H1 (cell line): ENCODE results near the gene DYNAP. TPM values are rescaled to one million over a fixed set of nuclear protein-coding genes. Genes with fewer than 3 reads are reported as not detected.

Source experiments
- CTCF ChIA-PET: fragments of 300-600 bp; sonication (Branson Sonifier 250); formaldehyde crosslinking; loops from one replicate; lab custom pipeline; 2021; ENCODE audit not compliant: partially characterized antibody; lab: Charles Lee
- POLR2A ChIA-PET: fragments of 300-600 bp; sonication (Branson Sonifier 250); formaldehyde crosslinking; loops from one replicate; lab custom pipeline; 2021; ENCODE audit warnings: inconsistent platforms; ENCODE audit not compliant: partially characterized antibody; lab: Charles Lee
- DNase-seq, 2 experiments: peaks; one replicate each; pipeline versions ENCODE4 v3.0.0 to v3.0.0-alpha.2; 2010 to 2022; ENCODE audit warnings: low spot score in 2 of 2, low read depth in 1 of 2, mixed read lengths in 1 of 2
- FAIRE-seq: peaks from 2 replicates; lab custom pipeline; 2011; peaks lifted over from hg19 to GRCh38; lab: Jason Lieb, UNC
- H2AFZ ChIP-seq: 2 replicates; pipeline ENCODE4 v1.8.1; 2012; ENCODE audit warnings: low read length, inconsistent platforms
- H2AK5ac ChIP-seq: 2 replicates; pipeline ENCODE4 v1.6.1; 2013; ENCODE audit warnings: low read depth, low read length
- H2BK120ac ChIP-seq: replicated peaks from 2 replicates; pipeline ENCODE3; 2013; ENCODE audit warnings: low read depth, low read length, inconsistent platforms
- H2BK12ac ChIP-seq: 2 replicates; pipeline ENCODE4 v1.6.1; 2013; ENCODE audit warnings: low read depth, low read length
- H2BK15ac ChIP-seq: 2 replicates; pipeline ENCODE4 v1.6.1; 2013; ENCODE audit warnings: low read length
- H2BK20ac ChIP-seq: 2 replicates; pipeline ENCODE4 v1.6.1; 2013; ENCODE audit warnings: low read length
- H2BK5ac ChIP-seq: 2 replicates; pipeline ENCODE4 v1.6.1; 2013; ENCODE audit warnings: low read depth, low read length
- H3K14ac ChIP-seq: 2 replicates; pipeline ENCODE4 v1.6.1; 2013; ENCODE audit warnings: inconsistent platforms; ENCODE audit not compliant: insufficient read length
- H3K18ac ChIP-seq: 2 replicates; pipeline ENCODE4 v1.6.1; 2013; ENCODE audit warnings: low read length; ENCODE audit errors: extremely low read depth
- H3K23ac ChIP-seq: 2 replicates; pipeline ENCODE4 v1.6.1; 2013; ENCODE audit warnings: inconsistent platforms; ENCODE audit not compliant: insufficient read length
- H3K23me2 ChIP-seq: 2 replicates; pipeline ENCODE4 v1.6.1; 2013; ENCODE audit warnings: low read depth, low read length
- H3K27ac ChIP-seq: 2 replicates; pipeline ENCODE4 v1.6.1; 2011; ENCODE audit warnings: low read depth, low read length, inconsistent platforms
- H3K27me3 ChIP-seq, 4 experiments: replicated peaks in 1 of 4; 1 replicate in 1 of 4; 2 replicates in 3 of 4; pipeline versions ENCODE4 v1.6.1 to v1.8.1; 2011 to 2013; ENCODE audit warnings: low read length in 3 of 4, mild to moderate bottlenecking in 3 of 4, inconsistent platforms in 2 of 4, mixed read lengths in 2 of 4, moderate library complexity in 1 of 4; ENCODE audit not compliant: control insufficient read depth in 3 of 4, insufficient read depth in 3 of 4; ENCODE audit errors: extremely low read depth in 1 of 4
- H3K36me3 ChIP-seq, 4 experiments: 2 replicates each; pipeline versions ENCODE4 v1.6.1 to v1.8.1; 2011 to 2013; ENCODE audit warnings: mild to moderate bottlenecking in 4 of 4, low read length in 3 of 4, moderate library complexity in 2 of 4, control low read depth in 1 of 4, inconsistent platforms in 1 of 4; ENCODE audit not compliant: insufficient read depth in 4 of 4, control insufficient read depth in 2 of 4
- H3K4ac ChIP-seq: replicated peaks from 2 replicates; pipeline ENCODE3; 2013; ENCODE audit warnings: low read length, low read depth, mixed read lengths, inconsistent platforms; ENCODE audit not compliant: insufficient read length
- H3K4me1 ChIP-seq, 4 experiments: replicated peaks in 1 of 4; 1 replicate in 1 of 4; 2 replicates in 3 of 4; pipeline versions ENCODE4 v1.6.1 to v1.8.1; 2011 to 2013; ENCODE audit warnings: low read length in 3 of 4, inconsistent platforms in 2 of 4, mixed read lengths in 1 of 4; ENCODE audit not compliant: insufficient read depth in 4 of 4, control insufficient read depth in 3 of 4
- H3K4me2 ChIP-seq, 2 experiments: 2 replicates each; pipeline versions ENCODE4 v1.6.1 to v1.8.1; 2011 to 2013; ENCODE audit warnings: low read depth in 2 of 2, low read length in 2 of 2, control low read depth in 1 of 2, inconsistent platforms in 1 of 2, mild to moderate bottlenecking in 1 of 2; ENCODE audit not compliant: insufficient read depth in 1 of 2
- H3K4me3 ChIP-seq, 4 experiments: fragments of 200-600, 300-600 bp in 1 of 4; sonication (generic), shearing (Covaris generic), sonication (Bioruptor Twin) in 1 of 4; 2 replicates each; pipeline versions ENCODE4 v1.5.1 to v1.8.1; 2011 to 2016; ENCODE audit warnings: low read length in 4 of 4, low read depth in 3 of 4, control low read depth in 2 of 4, inconsistent platforms in 2 of 4, mild to moderate bottlenecking in 2 of 4, mixed read lengths in 1 of 4, moderate library complexity in 1 of 4; ENCODE audit not compliant: insufficient read depth in 2 of 4; ENCODE audit errors: extremely low read depth in 1 of 4
- H3K56ac ChIP-seq: replicated peaks from 2 replicates; pipeline ENCODE3; 2013; ENCODE audit warnings: low read depth, mild to moderate bottlenecking, mixed read lengths, low read length, inconsistent platforms; ENCODE audit not compliant: insufficient read length
- H3K79me1 ChIP-seq: 2 replicates; pipeline ENCODE4 v1.6.1; 2013; ENCODE audit warnings: low read depth, low read length, control low read depth
- H3K79me2 ChIP-seq, 2 experiments: 2 replicates each; pipeline versions ENCODE4 v1.6.1 to v1.8.1; 2012 to 2013; ENCODE audit warnings: low read length in 2 of 2, mild to moderate bottlenecking in 2 of 2, inconsistent platforms in 1 of 2; ENCODE audit not compliant: insufficient read depth in 2 of 2, control insufficient read depth in 1 of 2
- H3K9ac ChIP-seq, 4 experiments: replicated peaks in 1 of 4; 1 replicate in 1 of 4; 2 replicates in 3 of 4; pipeline versions ENCODE4 v1.6.1 to v1.8.1; 2011 to 2013; ENCODE audit warnings: low read depth in 3 of 4, low read length in 3 of 4, control low read depth in 2 of 4, mild to moderate bottlenecking in 2 of 4, moderate library complexity in 2 of 4, inconsistent platforms in 1 of 4; ENCODE audit errors: extremely low read depth in 1 of 4
- H3K9me3 ChIP-seq, 2 experiments: 2 replicates each; pipeline versions ENCODE4 v1.6.1 to v1.8.1; 2012 to 2013; ENCODE audit warnings: mild to moderate bottlenecking in 2 of 2, moderate library complexity in 2 of 2, control low read depth in 1 of 2, inconsistent platforms in 1 of 2, low read depth in 1 of 2, low read length in 1 of 2, mixed read lengths in 1 of 2; ENCODE audit not compliant: insufficient read depth in 2 of 2
- H4K20me1 ChIP-seq, 2 experiments: replicated peaks in 1 of 2; 2 replicates each; pipeline versions ENCODE3 to v1.8.1; 2011 to 2013; ENCODE audit warnings: inconsistent platforms in 2 of 2, low read length in 2 of 2, mild to moderate bottlenecking in 1 of 2; ENCODE audit not compliant: insufficient read depth in 2 of 2, control insufficient read depth in 1 of 2
- H4K5ac ChIP-seq: 2 replicates; pipeline ENCODE4 v1.6.1; 2013; ENCODE audit warnings: low read length, low read depth, mixed read lengths, inconsistent platforms; ENCODE audit not compliant: insufficient read length
- H4K8ac ChIP-seq: 2 replicates; pipeline ENCODE4 v1.8.0; 2013; ENCODE audit warnings: mild to moderate bottlenecking, moderate library complexity, low read length, inconsistent platforms; ENCODE audit not compliant: insufficient read depth; ENCODE audit errors: extremely low read depth
- H4K91ac ChIP-seq: replicated peaks from 2 replicates; pipeline ENCODE3; 2013; ENCODE audit warnings: low read length, mixed read lengths, inconsistent platforms; ENCODE audit not compliant: insufficient read length
- CBX5 ChIP-seq: fragments of 300-800, 300-1000 bp; sonication (generic); IDR thresholded peaks from 2 replicates; pipeline ENCODE4 v1.7.1; 2016; ENCODE audit warnings: antibody characterized with exemption, low read length, low read depth
- CREB1 ChIP-seq: IDR thresholded peaks from 2 replicates; pipeline ENCODE4 v1.6.1; 2012; ENCODE audit warnings: inconsistent platforms
- FOSL1 ChIP-seq: IDR thresholded peaks from 2 replicates; pipeline ENCODE4 v1.6.1; 2011; ENCODE audit warnings: mild to moderate bottlenecking, low read depth, low read length, moderate library complexity; ENCODE audit not compliant: insufficient read depth
- GTF2F1 ChIP-seq: IDR thresholded peaks from 2 replicates; pipeline ENCODE4 v1.6.1; 2012; ENCODE audit warnings: low read depth, low read length, improper control_type of control experiment, borderline replicate concordance
- JUND ChIP-seq: IDR thresholded peaks from 2 replicates; pipeline ENCODE4 v1.6.1; 2011; ENCODE audit warnings: mild to moderate bottlenecking, improper control_type of control experiment, low read length
- MAX ChIP-seq: IDR thresholded peaks from 2 replicates; pipeline ENCODE4 v1.6.1; 2012; ENCODE audit warnings: inconsistent platforms
- NRF1 ChIP-seq: IDR thresholded peaks from 2 replicates; pipeline ENCODE4 v1.6.1; 2011; ENCODE audit warnings: mild to moderate bottlenecking, low read depth, low read length, improper control_type of control experiment
- POU5F1 ChIP-seq: IDR thresholded peaks from 2 replicates; pipeline ENCODE4 v1.6.1; 2011; ENCODE audit warnings: low read depth, mild to moderate bottlenecking, low read length, moderate library complexity
- TAF7 ChIP-seq: optimal IDR thresholded peaks from 2 replicates; pipeline ENCODE3; 2011; ENCODE audit warnings: low read depth, mild to moderate bottlenecking, inconsistent platforms, low read length, moderate library complexity, borderline replicate concordance
- WGBS, 2 experiments: shearing (Covaris generic) in 1 of 2; methylation state at CpG; one replicate each; pipeline versions ENCODE4 v1.1.6 to v1.1.7; 2013 to 2015; ENCODE audit warnings: low lambda C conversion rate in 2 of 2, mixed read lengths in 2 of 2, inconsistent platforms in 1 of 2, low coverage in 1 of 2, missing lambda C conversion rate in 1 of 2; ENCODE audit not compliant: insufficient replicate concordance in 2 of 2, insufficient coverage in 1 of 2, insufficient read length in 1 of 2; ENCODE audit errors: extremely low coverage in 1 of 2, missing lambda C conversion rate in 1 of 2; 5-methylcytosine and 5-hydroxymethylcytosine counted together
- polyA plus RNA-seq, 7 experiments: library from polyadenylated mRNA; depleted of rRNA in 3 of 7; stranded (reverse) in 5 of 7; unstranded in 2 of 7; fragments of >200 nt in 5 of 7; fragments of 200-250 nt in 2 of 7; gene quantifications; 1 replicate in 5 of 7; 2 replicates in 1 of 7; 4 replicates in 1 of 7; pipeline versions ENCODE4 v1.2.1 to v1.2.3, GENCODE V29; 2011 to 2013; ENCODE audit warnings: missing spikeins in 2 of 7, mixed read lengths in 2 of 7
- total RNA-seq: library from RNA; stranded (reverse); fragmentation: NEBNext Ultra II Directional; extraction: Animal tissue kit (Norgen Biotek cat#: 25700); gene quantifications from 2 replicates; pipeline ENCODE4 v1.2.1, GENCODE V29; 2021

The DYNAP gene
- total and polyA plus RNA-seq, 2 of the 8 experiments (the other 6 are each of a cell fraction or from before 2014, with no cell fraction given): 0.22 to 1.5 TPM

GRCh38 chr18:54555286-54555685 lies 35.8 kb upstream of the DYNAP start:
- Histone ChIP-seq H3K4ac (no peak overlapping the region), H3K14ac (no peak overlapping the region), H3K79me2 (no peaks in the 10 kb centered on the region), H3K36me3 (peaks cover 0 to 5% (median 0%) of the 10 kb centered on the region in 4 experiments; a peak in 1 of 8 replicates), H3K23ac (no peak overlapping the region), H2BK12ac (no peak overlapping the region), H3K4me2 (no peak overlapping the region), H3K27me3 (no peaks in the 10 kb centered on the region), H3K27ac (no peak overlapping the region), H3K9me3 (peaks cover 18 to 22% of the 10 kb centered on the region in 2 experiments), H4K8ac (no peak overlapping the region), H4K5ac (no peak overlapping the region), H2AK5ac (no peak overlapping the region), H2BK5ac (no peak overlapping the region), H2BK20ac (no peak overlapping the region), H3K9ac (no peak overlapping the region), H3K23me2 (no peaks in the 10 kb centered on the region), H4K20me1 (no peaks in the 10 kb centered on the region), H4K91ac (no peak overlapping the region), H3K4me3 (no peak overlapping the region), H3K4me1 (peaks cover 0 to 3% (median 1%) of the 10 kb centered on the region in 4 experiments; a peak in 5 of 7 replicates), H2BK15ac (no peak overlapping the region), H3K18ac (no peak overlapping the region), H2AFZ (no peak overlapping the region), H3K56ac (no peak overlapping the region), H3K79me1 (no peaks in the 10 kb centered on the region), H2BK120ac (no peak overlapping the region)
- FAIRE-seq (no peak), DNase-seq (no peak)
- POLR2A ChIA-PET: no interaction called here
- CTCF ChIA-PET: interaction anchor here (0.8 to 1.5 kb wide), 5 partner anchors 9 to 116 kb away, joined by 3 to 6 read pairs (median 3); no protein-coding TSS in a partner anchor
- TF ChIP-seq CBX5 (no peak), TAF7 (no peak), GTF2F1 (no peak), NRF1 (no peak), POU5F1 (no peak), MAX (no peak), CREB1 (no peak), FOSL1 (no peak), JUND (no peak)
- 100% methylated on average over 2 of the region's 2 CpGs; no CpG with 5 or more reads in 1 of the 2 experiments for WGBS, 2 experiments
